Islet of Langerhans (tissue), 1 donor: ENCODE results near the gene OGG1.

ENCODE experiments used
- FAIRE-seq: peaks from one replicate; lab custom pipeline; 2011; peaks lifted over from hg19 to GRCh38; lab: Jason Lieb, UNC

The OGG1 gene

GRCh38 chr3:9727743-9728142 lies 22.0 kb upstream of the OGG1 start:
- FAIRE-seq: no peak

- no peak for FAIRE-seq
Observed at GRCh38 chr3:9729419-9729818, 20.3 kb upstream of the OGG1 start.

DNA sequence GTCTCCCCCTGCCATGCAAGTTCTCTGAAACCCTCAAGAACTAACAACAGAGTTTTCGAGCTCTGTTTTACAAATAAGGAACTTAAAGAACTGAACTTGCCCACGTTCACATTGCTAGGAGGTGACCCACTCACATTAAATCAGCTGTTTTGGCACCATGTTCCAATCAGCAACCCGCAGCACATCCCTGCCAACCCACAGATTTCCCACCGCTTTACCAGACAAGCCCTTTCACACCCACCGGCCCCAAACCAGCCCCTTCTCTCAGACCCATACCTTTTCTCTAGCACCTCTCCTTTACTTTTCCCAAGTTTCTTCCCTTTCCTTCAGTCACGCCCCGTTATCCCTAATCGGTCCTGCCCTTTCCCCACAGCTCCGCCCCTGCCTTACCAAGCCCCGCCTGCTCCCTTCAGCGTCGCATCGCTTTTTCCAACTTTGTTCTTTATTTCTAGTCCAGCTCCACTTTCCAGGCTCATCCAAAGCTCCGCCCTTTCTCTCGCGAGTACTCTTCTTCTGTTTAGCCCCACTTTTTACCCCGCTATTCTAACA lies 19.0 kb upstream of the OGG1 start:
- FAIRE-seq: no peak

GRCh38 chr3:9731206-9732079 lies 18.3 kb upstream of the OGG1 start, which contains the start of gene BRPF1:
Gene BRPF1 (plus strand): TSS chr3:9731735. CDS start chr3:9734141, 2,406 bp downstream.
- FAIRE-seq: no peak

GRCh38 chr3:9732080-9732739 lies 17.5 kb upstream of the OGG1 start:
- no peak for FAIRE-seq

GRCh38 chr3:9732740-9733115 lies 17.0 kb upstream of the OGG1 start:
- FAIRE-seq: no peak

DNA sequence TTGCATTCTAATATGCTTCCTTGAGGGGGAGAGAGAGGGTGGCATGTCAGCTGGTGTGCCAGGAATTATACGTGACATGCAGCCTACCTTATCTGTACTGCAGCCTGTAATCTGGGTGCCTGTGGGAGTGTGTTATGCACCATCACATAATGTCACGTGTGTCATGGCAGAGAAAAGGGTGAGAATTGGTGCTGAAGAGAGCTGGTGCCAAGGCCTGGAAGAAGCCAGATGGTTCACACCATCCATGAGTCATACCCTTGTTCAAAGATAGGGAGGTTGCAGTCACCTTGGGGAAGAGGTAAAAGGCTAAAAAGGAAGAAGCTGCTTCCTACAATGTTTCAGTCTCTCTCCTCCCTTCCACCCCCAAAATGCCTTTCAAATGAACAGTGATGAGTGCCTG lies 12.9 kb upstream of the OGG1 start:
- FAIRE-seq: no peak

DNA sequence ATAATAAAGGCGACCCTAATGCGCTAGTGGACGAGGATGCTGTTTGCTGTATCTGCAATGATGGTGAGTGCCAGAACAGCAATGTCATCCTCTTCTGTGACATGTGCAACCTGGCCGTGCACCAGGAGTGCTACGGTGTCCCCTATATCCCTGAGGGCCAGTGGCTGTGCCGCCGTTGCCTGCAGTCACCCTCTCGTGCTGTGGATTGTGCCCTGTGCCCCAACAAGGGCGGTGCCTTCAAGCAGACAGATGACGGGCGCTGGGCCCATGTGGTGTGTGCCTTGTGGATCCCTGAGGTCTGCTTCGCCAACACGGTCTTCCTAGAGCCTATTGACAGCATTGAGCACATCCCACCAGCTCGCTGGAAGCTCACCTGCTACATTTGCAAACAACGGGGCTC lies 10.6 kb upstream of the OGG1 start:
- no peak for FAIRE-seq

DNA sequence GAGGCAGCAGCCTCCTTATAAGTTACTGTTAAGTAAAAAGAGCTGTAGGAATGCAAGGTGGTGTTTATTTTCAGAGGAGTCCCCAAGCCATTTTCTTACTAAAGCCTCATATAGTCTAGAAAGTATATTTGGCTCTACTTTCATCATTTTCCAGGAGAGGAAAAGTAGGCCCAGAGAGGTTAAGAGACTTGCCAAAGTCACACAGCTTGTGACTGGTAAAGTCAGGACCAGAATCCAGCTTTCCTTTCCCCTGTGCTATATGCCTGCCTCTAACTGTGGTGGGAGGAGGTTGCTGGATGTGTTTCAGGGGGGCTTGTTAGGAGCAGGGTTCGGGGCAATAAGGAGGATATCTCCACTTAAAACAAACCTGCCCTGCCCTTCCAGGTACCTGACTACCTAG lies 7.2 kb upstream of the OGG1 start:
- FAIRE-seq: no peak

DNA sequence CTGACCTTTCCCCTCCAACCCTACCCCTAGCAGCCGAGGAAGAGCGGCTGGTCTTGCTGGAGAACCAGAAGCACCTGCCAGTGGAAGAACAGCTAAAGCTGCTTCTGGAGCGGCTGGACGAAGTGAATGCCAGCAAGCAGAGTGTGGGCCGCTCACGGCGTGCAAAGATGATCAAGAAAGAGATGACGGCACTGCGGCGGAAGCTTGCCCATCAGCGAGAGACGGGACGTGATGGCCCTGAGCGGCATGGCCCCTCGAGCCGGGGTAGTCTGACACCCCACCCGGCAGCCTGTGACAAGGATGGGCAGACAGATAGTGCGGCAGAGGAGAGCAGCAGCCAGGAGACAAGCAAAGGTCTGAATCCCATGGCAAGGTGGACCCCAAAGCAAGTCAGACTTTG lies 6.2 kb upstream of the OGG1 start:
- no peak for FAIRE-seq

- FAIRE-seq: no peak
Observed at GRCh38 chr3:9744162-9744561, 5.6 kb upstream of the OGG1 start.

- no peak for FAIRE-seq
Observed at GRCh38 chr3:9745521-9745920, 4.2 kb upstream of the OGG1 start.

DNA sequence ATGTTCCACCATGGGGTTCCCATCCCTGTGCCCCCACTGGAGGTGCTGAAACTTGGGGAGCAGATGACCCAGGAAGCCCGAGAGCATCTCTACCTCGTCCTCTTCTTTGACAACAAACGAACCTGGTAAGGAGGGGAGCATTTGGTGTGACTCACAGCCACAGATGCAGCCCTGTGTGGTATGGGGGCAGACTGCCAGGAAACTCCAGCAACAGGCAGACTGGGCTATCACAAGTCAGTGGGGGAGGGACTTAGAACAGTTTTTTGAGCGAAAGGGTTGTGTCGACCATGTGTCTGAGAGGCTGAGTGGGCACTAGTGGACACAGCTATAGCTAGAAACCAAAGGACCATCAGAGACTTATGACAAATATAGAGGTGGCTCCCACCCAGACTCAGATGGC lies 3.4 kb upstream of the OGG1 start:
- no peak for FAIRE-seq

DNA sequence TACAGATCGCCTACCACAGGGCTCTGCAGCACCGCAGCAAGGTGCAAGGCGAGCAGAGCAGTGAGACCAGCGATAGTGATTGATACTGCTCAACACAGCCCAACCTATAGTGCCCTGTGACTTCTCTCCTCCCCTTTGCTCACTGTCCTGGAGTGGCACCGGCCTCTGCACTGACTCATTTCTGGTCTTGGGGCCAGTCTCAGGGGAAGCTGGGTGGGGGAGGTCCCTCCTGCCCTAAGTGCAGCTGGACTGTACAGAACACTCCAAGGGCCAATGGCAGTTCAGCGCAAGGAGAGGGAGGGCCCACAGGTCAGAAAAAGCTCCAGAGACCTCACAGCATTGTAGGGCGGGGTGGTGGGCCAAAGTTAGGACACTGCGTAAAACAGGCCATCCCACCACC lies 2.5 kb upstream of the OGG1 start:
- FAIRE-seq: no peak

DNA sequence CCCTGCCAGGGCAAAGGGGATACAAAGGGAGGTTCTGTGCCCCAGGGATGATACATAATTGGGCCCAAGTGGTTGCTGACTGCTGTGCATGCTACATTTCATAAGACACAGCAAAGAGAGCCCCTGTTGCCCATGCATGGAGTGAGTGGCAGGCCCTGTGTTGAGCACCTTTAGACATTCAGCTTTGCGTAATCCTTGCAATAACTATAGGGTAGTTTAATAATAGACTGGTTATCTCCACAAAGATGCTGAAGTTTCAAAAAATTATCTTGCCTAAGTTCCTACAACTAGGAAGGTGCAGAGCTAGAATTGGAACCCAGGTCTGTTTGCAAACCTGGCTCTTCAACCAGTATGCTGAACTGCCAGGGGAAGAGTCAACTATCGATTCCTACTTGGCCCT lies 1.7 kb upstream of the OGG1 start:
- FAIRE-seq: no peak

GRCh38 chr3:9749296-9749644 lies 482 bp upstream of the OGG1 start:
- FAIRE-seq: no peak

- FAIRE-seq: no peak
Observed at GRCh38 chr3:9750556-9751411, 1.0 kb downstream of the OGG1 start.

DNA sequence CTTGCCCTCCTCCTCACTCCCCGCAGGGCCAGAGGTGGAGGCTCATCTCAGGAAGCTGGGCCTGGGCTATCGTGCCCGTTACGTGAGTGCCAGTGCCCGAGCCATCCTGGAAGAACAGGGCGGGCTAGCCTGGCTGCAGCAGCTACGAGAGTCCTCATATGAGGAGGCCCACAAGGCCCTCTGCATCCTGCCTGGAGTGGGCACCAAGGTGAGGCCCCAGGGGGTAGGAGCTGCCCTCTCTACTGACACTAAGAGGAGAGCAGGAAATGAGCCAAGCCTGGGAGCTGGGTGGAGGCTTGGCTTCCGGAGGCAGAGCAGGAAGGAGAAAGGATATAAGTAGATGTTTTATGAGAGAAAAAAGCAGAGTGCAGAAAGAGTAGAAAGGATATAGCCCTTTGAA lies 4.9 kb downstream of the OGG1 start:
- FAIRE-seq: no peak

DNA sequence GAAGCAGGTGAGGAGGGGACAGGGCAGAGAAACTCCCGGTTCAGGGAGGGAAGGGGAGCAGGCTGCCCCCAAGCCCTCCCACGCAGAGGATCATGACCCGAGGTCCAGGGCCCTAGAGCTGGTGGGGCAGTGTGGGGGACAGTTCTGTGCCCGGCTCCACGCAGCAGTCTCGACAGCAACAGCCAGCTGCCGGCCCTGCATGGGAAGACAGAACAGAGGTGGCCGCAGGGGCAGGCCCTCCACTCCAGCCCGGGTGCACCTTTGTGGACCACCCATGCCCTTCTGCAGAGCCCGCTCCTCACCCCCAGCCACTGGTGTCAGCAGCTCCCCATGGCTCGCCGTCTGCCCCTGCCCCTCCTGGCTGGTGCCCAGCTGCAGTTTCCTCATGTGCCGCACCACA lies 7.7 kb downstream of the OGG1 start:
- no peak for FAIRE-seq

GRCh38 chr3:9760779-9761505 lies 11.2 kb downstream of the OGG1 start:
- no peak for FAIRE-seq

DNA sequence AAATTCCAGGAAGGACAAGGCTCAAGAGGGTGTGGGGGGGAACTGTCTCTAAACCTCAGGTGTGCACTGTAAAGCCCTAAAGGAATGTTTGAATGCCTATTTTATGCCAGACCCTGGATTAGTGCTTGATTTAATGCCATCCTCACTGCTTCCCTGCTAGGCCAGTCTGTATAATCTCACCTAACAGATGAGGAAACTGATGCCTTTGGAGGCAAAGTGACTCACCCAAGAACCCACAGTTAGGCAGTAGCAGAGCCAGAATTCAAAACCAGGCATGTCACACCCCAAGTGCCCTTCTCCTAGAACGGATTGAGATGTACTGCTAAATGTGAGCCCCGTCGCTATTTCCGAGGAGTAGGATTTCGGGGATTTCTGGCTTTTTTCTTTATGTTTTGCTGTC lies 12.2 kb downstream of the OGG1 start:
- FAIRE-seq: no peak

DNA sequence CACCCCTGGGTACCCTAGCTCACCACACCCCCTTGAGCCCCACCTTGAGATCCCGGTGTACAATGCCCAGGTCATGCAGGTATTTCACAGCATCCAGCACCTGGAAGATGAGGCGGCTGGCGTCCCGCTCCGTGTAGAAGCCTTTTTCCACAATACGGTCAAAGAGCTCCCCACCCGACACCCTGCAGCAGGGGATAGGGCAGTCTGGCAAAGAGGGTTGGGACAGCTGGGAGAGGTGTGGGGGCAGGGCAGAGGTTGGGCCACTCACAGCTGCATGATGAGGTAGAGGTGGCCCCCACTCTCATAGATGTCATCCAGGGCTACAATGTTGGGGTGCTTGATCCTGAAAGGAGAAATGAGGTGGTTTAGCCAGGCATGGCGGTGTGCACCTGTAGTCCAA lies 13.1 kb downstream of the OGG1 start:
- no peak for FAIRE-seq
